ENCODE results near the gene STK35. TPM values are rescaled to one million over a fixed set of nuclear protein-coding genes. Genes with fewer than 3 reads are reported as not detected.

STK35 gene
- total and polyA plus RNA-seq, 7 experiments from 2014 or later, result 5.3 to 19.0 (median 16.8) TPM

DNA sequence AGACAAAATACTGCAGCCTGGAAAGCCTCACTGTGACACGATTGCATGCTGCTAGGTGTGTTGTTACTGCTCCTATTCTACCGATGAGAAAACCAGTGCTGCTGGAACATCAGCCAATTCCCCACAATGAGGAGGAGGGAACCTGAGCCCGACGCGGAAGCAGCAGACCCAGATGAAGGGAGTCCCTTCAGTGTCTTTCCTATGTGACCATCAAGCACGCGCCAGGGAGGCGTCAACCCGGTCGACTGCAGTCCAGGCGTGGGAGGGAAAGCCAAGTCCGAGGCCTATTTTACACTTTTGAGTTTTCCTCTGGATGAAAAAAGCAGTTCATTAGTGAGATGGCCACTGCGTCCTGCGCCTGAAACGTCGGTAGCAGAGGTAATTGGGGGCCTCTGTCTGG is 63.3 kb downstream of the STK35 start:
- H3K27ac ChIP-seq (ENCODE audit: low read depth, low read length), result no peak overlapping the region
- POLR2A ChIA-PET, result no interaction called here
- H3K27ac Mint-ChIP-seq, result no peak overlapping the region
- H3K4me3 ChIP-seq (ENCODE audit: low read length), result no peak overlapping the region
- no peaks in the 10 kb centered on the region for H3K36me3 Mint-ChIP-seq
- DNase-seq (no peak), ATAC-seq (no peak)
- H3K9me3 ChIP-seq (ENCODE audit: control insufficient read depth in 2 of 3, low read length in 3 of 3), result no peaks in the 10 kb centered on the region
- peaks cover 0 to 4% (median 0%) of the 10 kb centered on the region in 5 donors for H3K27me3 Mint-ChIP-seq
- CTCF ChIA-PET, result interaction anchor here (0.5 kb wide), 1 partner anchor 239 kb away, joined by 3 read pairs; no protein-coding TSS in a partner anchor
- H3K4me1 Mint-ChIP-seq, result no peaks in the 10 kb centered on the region
- H3K27me3 ChIP-seq (ENCODE audit: control insufficient read depth in 2 of 2, insufficient read depth in 2 of 2, low read length in 2 of 2), result no peaks in the 10 kb centered on the region
- no peaks in the 10 kb centered on the region for H3K4me1 ChIP-seq (ENCODE audit: control insufficient read depth in 2 of 2, insufficient read depth in 2 of 2, low read length in 2 of 2)
- H3K36me3 ChIP-seq (ENCODE audit: control insufficient read depth in 2 of 3, insufficient read depth in 3 of 3, low read length in 3 of 3), result no peaks in the 10 kb centered on the region
- H3K4me3 Mint-ChIP-seq, result no peak overlapping the region
- H3K9me3 Mint-ChIP-seq, result peaks cover 0 to 2% (median 0%) of the 10 kb centered on the region in 11 donors
- intact Hi-C loops (cut with micrococcal nuclease), result no loop called here

GRCh38 chr20:2165871-2166270 is 64.2 kb downstream of the STK35 start:
- H3K4me3 ChIP-seq (ENCODE audit: low read length), result no peak overlapping the region
- DNase-seq, result no peak
- CTCF ChIA-PET, result no interaction called here
- Mint-ChIP-seq H3K4me1 (no peaks in the 10 kb centered on the region), H3K27me3 (peaks cover 0 to 4% (median 0%) of the 10 kb centered on the region in 5 donors), H3K9me3 (peaks cover 0 to 2% (median 0%) of the 10 kb centered on the region in 11 donors), H3K4me3 (no peak overlapping the region), H3K27ac (no peak overlapping the region), H3K36me3 (no peaks in the 10 kb centered on the region)
- H3K27ac ChIP-seq (ENCODE audit: low read depth, low read length), result no peak overlapping the region
- POLR2A ChIA-PET, result no interaction called here
- H3K36me3 ChIP-seq (ENCODE audit: control insufficient read depth in 2 of 3, insufficient read depth in 3 of 3, low read length in 3 of 3), result no peaks in the 10 kb centered on the region
- no peaks in the 10 kb centered on the region for H3K9me3 ChIP-seq (ENCODE audit: control insufficient read depth in 2 of 3, low read length in 3 of 3)
- H3K27me3 ChIP-seq (ENCODE audit: control insufficient read depth in 2 of 2, insufficient read depth in 2 of 2, low read length in 2 of 2), result no peaks in the 10 kb centered on the region
- H3K4me1 ChIP-seq (ENCODE audit: control insufficient read depth in 2 of 2, insufficient read depth in 2 of 2, low read length in 2 of 2), result no peaks in the 10 kb centered on the region
- no peak for ATAC-seq
- intact Hi-C loops (cut with micrococcal nuclease), result no loop called here

- no peak overlapping the region for H3K27ac ChIP-seq (ENCODE audit: low read depth, low read length)
- peaks cover 0 to 10% (median 8%) of the 10 kb centered on the region in 5 donors for H3K27me3 Mint-ChIP-seq
- POLR2A ChIA-PET, result no interaction called here
These were observed 65.5 kb downstream of the STK35 start for GRCh38 chr20:2167112-2167511.

DNA sequence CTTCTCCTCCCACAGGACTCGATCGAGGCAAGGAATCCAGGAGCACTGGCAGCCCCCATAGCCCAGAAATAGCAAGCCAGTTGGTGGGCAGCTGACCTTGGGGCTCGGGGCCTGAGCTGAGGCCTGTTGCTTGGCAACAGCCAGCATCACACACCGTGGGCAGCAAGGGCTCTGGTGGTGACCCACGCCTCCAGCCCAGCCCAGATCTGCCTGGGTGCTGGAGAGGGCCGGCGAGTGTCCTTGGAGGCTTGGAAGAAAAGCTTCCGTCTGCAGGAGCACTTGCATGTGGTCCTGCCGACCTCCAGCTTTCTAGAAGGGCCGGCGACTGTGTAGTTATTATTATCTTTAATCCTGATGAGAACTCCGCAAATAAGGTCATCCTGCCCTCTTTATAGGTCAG is 67.3 kb downstream of the STK35 start:
- Histone ChIP-seq H3K36me3 (ENCODE audit: control insufficient read depth in 2 of 3, insufficient read depth in 3 of 3, low read length in 3 of 3) (no peaks in the 10 kb centered on the region), H3K4me3 (ENCODE audit: low read length) (no peak overlapping the region), H3K27ac (ENCODE audit: low read depth, low read length) (no peak overlapping the region), H3K9me3 (ENCODE audit: control insufficient read depth in 2 of 3, low read length in 3 of 3) (no peaks in the 10 kb centered on the region), H3K27me3 (ENCODE audit: control insufficient read depth in 2 of 2, insufficient read depth in 2 of 2, low read length in 2 of 2) (no peaks in the 10 kb centered on the region), H3K4me1 (ENCODE audit: control insufficient read depth in 2 of 2, insufficient read depth in 2 of 2, low read length in 2 of 2) (no peaks in the 10 kb centered on the region)
- ChIA-PET POLR2A (no interaction called here), CTCF (no interaction called here)
- intact Hi-C loops (cut with micrococcal nuclease), result no loop called here
- H3K4me1 Mint-ChIP-seq, result peaks cover 0 to 10% (median 4%) of the 10 kb centered on the region in 7 donors
- H3K36me3 Mint-ChIP-seq, result no peaks in the 10 kb centered on the region
- no peak overlapping the region for H3K27ac Mint-ChIP-seq
- no peak for DNase-seq
- H3K4me3 Mint-ChIP-seq, result no peak overlapping the region
- peaks cover 4 to 18% (median 13%) of the 10 kb centered on the region in 5 donors for H3K27me3 Mint-ChIP-seq
- ATAC-seq, result no peak
- H3K9me3 Mint-ChIP-seq, result peaks cover 0 to 3% (median 0%) of the 10 kb centered on the region in 11 donors

More at GRCh38 chr20:2167112-2167511, 65.5 kb downstream of the STK35 start:
- Mint-ChIP-seq H3K36me3 (no peaks in the 10 kb centered on the region), H3K27ac (no peak overlapping the region), H3K4me3 (no peak overlapping the region), H3K9me3 (peaks cover 0 to 3% (median 0%) of the 10 kb centered on the region in 11 donors), H3K4me1 (peaks cover 0 to 5% (median 0%) of the 10 kb centered on the region in 7 donors)
- DNase-seq (no peak), ATAC-seq (no peak)
- Histone ChIP-seq H3K4me1 (ENCODE audit: control insufficient read depth in 2 of 2, insufficient read depth in 2 of 2, low read length in 2 of 2) (no peaks in the 10 kb centered on the region), H3K36me3 (ENCODE audit: control insufficient read depth in 2 of 3, insufficient read depth in 3 of 3, low read length in 3 of 3) (no peaks in the 10 kb centered on the region), H3K4me3 (ENCODE audit: low read length) (no peak overlapping the region), H3K9me3 (ENCODE audit: control insufficient read depth in 2 of 3, low read length in 3 of 3) (no peaks in the 10 kb centered on the region), H3K27me3 (ENCODE audit: control insufficient read depth in 2 of 2, insufficient read depth in 2 of 2, low read length in 2 of 2) (no peaks in the 10 kb centered on the region)
- intact Hi-C loops (cut with micrococcal nuclease), result no loop called here
- CTCF ChIA-PET, result no interaction called here

GRCh38 chr20:2169456-2170088 is 67.9 kb downstream of the STK35 start:
- Mint-ChIP-seq H3K36me3 (no peaks in the 10 kb centered on the region), H3K27me3 (peaks cover 4 to 20% (median 13%) of the 10 kb centered on the region in 5 donors), H3K27ac (no peak overlapping the region), H3K4me1 (peaks cover 0 to 10% (median 4%) of the 10 kb centered on the region in 7 donors), H3K4me3 (no peak overlapping the region), H3K9me3 (peaks cover 0 to 3% (median 0%) of the 10 kb centered on the region in 11 donors)
- Histone ChIP-seq H3K4me3 (ENCODE audit: low read length) (no peak overlapping the region), H3K36me3 (ENCODE audit: control insufficient read depth in 2 of 3, insufficient read depth in 3 of 3, low read length in 3 of 3) (no peaks in the 10 kb centered on the region), H3K27me3 (ENCODE audit: control insufficient read depth in 2 of 2, insufficient read depth in 2 of 2, low read length in 2 of 2) (no peaks in the 10 kb centered on the region), H3K9me3 (ENCODE audit: control insufficient read depth in 2 of 3, low read length in 3 of 3) (no peaks in the 10 kb centered on the region), H3K4me1 (ENCODE audit: control insufficient read depth in 2 of 2, insufficient read depth in 2 of 2, low read length in 2 of 2) (no peaks in the 10 kb centered on the region), H3K27ac (ENCODE audit: low read depth, low read length) (no peak overlapping the region)
- intact Hi-C loops (cut with micrococcal nuclease), result loop anchor here in 1 of 2 donors (5.0 kb wide), 1 partner anchor 367 kb away; no protein-coding TSS in a partner anchor
- no peak for ATAC-seq
- no peak for DNase-seq
- POLR2A ChIA-PET, result no interaction called here
- CTCF ChIA-PET, result interaction anchor here (0.6 kb wide), 1 partner anchor 767 kb away, joined by 3 read pairs; no protein-coding TSS in a partner anchor

DNA sequence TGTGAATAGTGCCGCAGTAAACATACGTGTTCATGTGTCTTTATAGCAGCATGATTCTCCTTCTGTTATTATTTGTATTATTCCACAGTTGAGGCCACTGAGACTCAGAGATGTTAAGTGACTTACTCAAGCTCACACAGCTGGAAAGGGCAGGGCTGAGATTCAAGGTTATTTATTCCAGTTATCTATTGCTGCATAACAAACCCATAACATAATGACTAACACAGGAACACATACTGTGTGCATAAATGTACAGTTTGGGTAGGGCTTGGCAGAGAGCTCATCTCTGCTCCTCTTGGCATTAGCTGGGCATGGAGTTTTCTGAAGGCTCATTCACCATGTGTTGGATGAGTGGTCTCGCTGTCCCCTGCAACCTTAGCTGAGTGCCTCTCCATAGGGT is 68.8 kb downstream of the STK35 start:
- ATAC-seq, result no peak

More for the DNA sequence above, 68.8 kb downstream of the STK35 start:
- Mint-ChIP-seq H3K4me3 (no peak overlapping the region), H3K9me3 (peaks cover 0 to 2% (median 0%) of the 10 kb centered on the region in 11 donors), H3K27ac (no peak overlapping the region), H3K27me3 (peaks cover 4 to 22% (median 13%) of the 10 kb centered on the region in 5 donors), H3K4me1 (peaks cover 0 to 10% (median 4%) of the 10 kb centered on the region in 7 donors), H3K36me3 (no peaks in the 10 kb centered on the region)
- CTCF ChIA-PET, result interaction anchor here (0.6 to 2.7 kb wide), 4 partner anchors 9 to 766 kb away, joined by 3 to 12 read pairs (median 4); no protein-coding TSS in a partner anchor
- no peak for DNase-seq
- POLR2A ChIA-PET, result no interaction called here
- intact Hi-C loops (cut with micrococcal nuclease), result loop anchor here in 1 of 2 donors (5.0 kb wide), 1 partner anchor 368 kb away; no protein-coding TSS in a partner anchor
- H3K27me3 ChIP-seq (ENCODE audit: control insufficient read depth in 2 of 2, insufficient read depth in 2 of 2, low read length in 2 of 2), result no peaks in the 10 kb centered on the region
- no peak overlapping the region for H3K27ac ChIP-seq (ENCODE audit: low read depth, low read length)
- no peaks in the 10 kb centered on the region for H3K9me3 ChIP-seq (ENCODE audit: control insufficient read depth in 2 of 3, low read length in 3 of 3)
- no peaks in the 10 kb centered on the region for H3K4me1 ChIP-seq (ENCODE audit: control insufficient read depth in 2 of 2, insufficient read depth in 2 of 2, low read length in 2 of 2)
- H3K36me3 ChIP-seq (ENCODE audit: control insufficient read depth in 2 of 3, insufficient read depth in 3 of 3, low read length in 3 of 3), result no peaks in the 10 kb centered on the region
- no peak overlapping the region for H3K4me3 ChIP-seq (ENCODE audit: low read length)
